GM12892 (cell line): ENCODE data around the gene ARHGAP22.

ENCODE experiments used
- POLR2A ChIP-seq: IDR thresholded peaks from 2 replicates; pipeline ENCODE4 v1.6.1; 2011; ENCODE audit warnings: low read depth, low read length, control low read depth
- POLR2AphosphoS5 ChIP-seq: IDR thresholded peaks from 2 replicates; pipeline ENCODE4 v1.6.1; 2011; ENCODE audit warnings: low read depth, low read length, control low read depth
- TAF1 ChIP-seq: IDR thresholded peaks from 2 replicates; pipeline ENCODE4 v1.6.1; 2011; ENCODE audit warnings: low read depth, mild to moderate bottlenecking, control low read depth, low read length, borderline replicate concordance

DNA sequence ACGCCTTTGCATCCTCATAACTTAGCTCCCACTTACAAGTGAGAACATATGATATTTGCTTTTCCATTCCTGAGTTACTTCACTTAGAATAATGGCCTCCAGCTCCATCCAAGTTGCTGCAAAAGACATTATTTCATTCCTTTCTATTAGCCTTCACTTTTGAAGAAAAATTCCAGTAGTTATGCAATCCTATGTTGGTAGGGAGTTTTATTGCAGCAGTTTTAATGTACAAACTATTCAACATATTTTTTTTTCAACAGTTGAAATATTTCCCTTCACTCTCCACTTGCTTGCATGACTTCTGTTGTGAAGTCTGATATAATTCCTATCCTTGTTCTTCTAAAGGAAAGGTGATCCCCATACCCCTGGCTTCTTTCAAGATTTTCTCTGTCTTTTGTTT lies 27.3 kb upstream of the ARHGAP22 start:
- TF ChIP-seq POLR2AphosphoS5 (no peak), TAF1 (no peak), POLR2A (no peak)
